HepG2 (cell line): ENCODE data around the gene NUFIP2. TPM values are rescaled to one million over a fixed set of nuclear protein-coding genes. Genes with fewer than 3 reads are reported as not detected.

ENCODE experiments used
- ATAC-seq: fragments of 200-7000 bp; cut with Tn5 transposase; 3 replicates; pipeline ENCODE4 v1.9.1; 2020; ENCODE audit warnings: mild to moderate bottlenecking, moderate library complexity
- BruUV-seq: library from RNA; stranded (reverse); fragments of 400-500 nt; replicated peaks from 2 replicates; lab custom pipeline; 2021; lab: Mats Ljungman, UMichigan
- CTCF ChIA-PET: fragments of 300-600 bp; formaldehyde crosslinking; extraction: SDS; loops from one replicate; lab custom pipeline; 2021; ENCODE audit warnings: low total read pairs, inconsistent platforms, low intra/inter-chr PET ratio; lab: Yijun Ruan, JAX
- POLR2A ChIA-PET: fragments of 350-600 bp; sonication (Branson Sonifier 250); formaldehyde crosslinking; loops from one replicate; lab custom pipeline; 2020; ENCODE audit warnings: antibody characterized with exemption, inconsistent platforms; lab: Yijun Ruan, JAX
- DNase-seq: peaks from one replicate; pipeline ENCODE4 v3.0.0-alpha.2; 2015; ENCODE audit warnings: low spot score
- FAIRE-seq: peaks from 3 replicates; lab custom pipeline; 2011; peaks lifted over from hg19 to GRCh38; lab: Jason Lieb, UNC
- H2AFZ ChIP-seq: one replicate; pipeline ENCODE4 v1.6.1; 2011; ENCODE audit warnings: low read length, inconsistent platforms
- H3K27ac ChIP-seq: fragments of 300-600 bp; 3 replicates; pipeline ENCODE4 v1.8.0; 2011; ENCODE audit warnings: mixed run types, mild to moderate bottlenecking, mixed read lengths, low read length, inconsistent platforms; ENCODE audit not compliant: insufficient read depth; ENCODE audit errors: extremely low read length
- H3K27me3 ChIP-seq, 2 experiments: fragments of 200-600 bp in 1 of 2; 2 replicates in 1 of 2; 3 replicates in 1 of 2; pipeline versions ENCODE4 v1.6.0 to v1.8.0; 2011; ENCODE audit warnings: low read length in 2 of 2, mild to moderate bottlenecking in 2 of 2, moderate library complexity in 2 of 2, inconsistent platforms in 1 of 2; ENCODE audit not compliant: insufficient read depth in 2 of 2, control insufficient read depth in 1 of 2
- H3K36me3 ChIP-seq, 2 experiments: fragments of 200-600 bp in 1 of 2; replicated peaks in 1 of 2; 2 replicates in 1 of 2; 3 replicates in 1 of 2; pipeline versions ENCODE4 v1.5.1 to v1.8.0; 2011; ENCODE audit warnings: low read length in 2 of 2, inconsistent platforms in 1 of 2; ENCODE audit not compliant: insufficient read depth in 2 of 2, control insufficient read depth in 1 of 2
- H3K4me1 ChIP-seq: 2 replicates; pipeline ENCODE4 v1.5.1; 2012; ENCODE audit warnings: low read length, inconsistent platforms; ENCODE audit not compliant: insufficient read depth
- H3K4me2 ChIP-seq: 2 replicates; pipeline ENCODE4 v1.6.0; 2011; ENCODE audit warnings: low read depth, low read length, inconsistent platforms
- H3K4me3 ChIP-seq, 3 experiments: fragments of 200-600 bp in 1 of 3; sonication (generic), shearing (Covaris generic) in 1 of 3; replicated peaks in 1 of 3; 2 replicates each; pipeline ENCODE4 v1.5.1; 2011 to 2016; ENCODE audit warnings: low read length in 3 of 3, inconsistent platforms in 2 of 3, low read depth in 2 of 3, mild to moderate bottlenecking in 2 of 3, control low read depth in 1 of 3, mixed read lengths in 1 of 3; ENCODE audit not compliant: insufficient read depth in 1 of 3
- H3K79me2 ChIP-seq: one replicate; pipeline ENCODE4 v1.6.1; 2011; ENCODE audit warnings: low read length, inconsistent platforms; ENCODE audit not compliant: insufficient read depth
- H3K9ac ChIP-seq: 2 replicates; pipeline ENCODE4 v1.6.0; 2011; ENCODE audit warnings: mild to moderate bottlenecking, low read depth, low read length, inconsistent platforms; ENCODE audit not compliant: insufficient read depth
- H3K9me3 ChIP-seq: 2 replicates; pipeline ENCODE4 v1.5.1; 2012; ENCODE audit warnings: mild to moderate bottlenecking, low read length
- H4K20me1 ChIP-seq: 2 replicates; pipeline ENCODE4 v1.6.0; 2011; ENCODE audit warnings: inconsistent platforms, mild to moderate bottlenecking, low read length, moderate library complexity; ENCODE audit not compliant: insufficient read depth
- ATF5 ChIP-seq: sonication (generic); formaldehyde crosslinking; IDR thresholded peaks from 2 replicates; pipeline ENCODE4 v1.4.0; 2020; ENCODE audit warnings: mild to moderate bottlenecking, low read depth, missing genetic modification reagents
- ETV6 ChIP-seq: sonication (generic); formaldehyde crosslinking; conservative IDR thresholded peaks from 2 replicates; pipeline ENCODE4 v1.4.0; 2020; ENCODE audit warnings: missing genetic modification reagents
- NR3C1 ChIP-seq: sonication (generic); formaldehyde crosslinking; IDR thresholded peaks from 2 replicates; pipeline ENCODE4 v1.4.0; 2020; ENCODE audit warnings: missing genetic modification reagents
- SMARCE1 ChIP-seq: fragments of 450-650 bp; IDR thresholded peaks from 2 replicates; pipeline ENCODE4 v1.6.1; 2017; ENCODE audit warnings: borderline replicate concordance
- SNAPC2 ChIP-seq: sonication (generic); formaldehyde crosslinking; IDR thresholded peaks from 2 replicates; pipeline ENCODE4 v1.8.1; 2022; ENCODE audit warnings: mild to moderate bottlenecking, missing genetic modification reagents
- SP1 ChIP-seq, 2 experiments: fragments of 450-650 bp in 1 of 2; sonication (generic) in 1 of 2; formaldehyde crosslinking in 1 of 2; IDR thresholded peaks; 2 replicates each; pipeline versions ENCODE4 v1.4.0 to v1.6.1; 2016 to 2020; ENCODE audit warnings: missing genetic modification reagents in 1 of 2
- ZBTB43 ChIP-seq: sonication (generic); formaldehyde crosslinking; conservative IDR thresholded peaks from 2 replicates; pipeline ENCODE4 v1.4.0; 2020; ENCODE audit warnings: missing genetic modification reagents
- ZMYM3 ChIP-seq: sonication (generic); formaldehyde crosslinking; IDR thresholded peaks from 2 replicates; pipeline ENCODE4 v1.5.1; 2020; ENCODE audit warnings: mild to moderate bottlenecking, missing genetic modification reagents
- ZNF142 ChIP-seq: sonication (generic); formaldehyde crosslinking; IDR thresholded peaks from 2 replicates; pipeline ENCODE4 v1.4.0; 2020; ENCODE audit warnings: missing genetic modification reagents
- ZNF333 ChIP-seq: sonication (generic); formaldehyde crosslinking; IDR thresholded peaks from 2 replicates; pipeline ENCODE4 v1.4.0; 2020; ENCODE audit warnings: mild to moderate bottlenecking, missing genetic modification reagents, borderline replicate concordance
- ZNF382 ChIP-seq: sonication (generic); formaldehyde crosslinking; IDR thresholded peaks from 2 replicates; pipeline ENCODE4 v1.5.0; 2020; ENCODE audit warnings: missing genetic modification reagents, mild to moderate bottlenecking, borderline replicate concordance
- ZNF552 ChIP-seq: sonication (generic); formaldehyde crosslinking; IDR thresholded peaks from 2 replicates; pipeline ENCODE4 v1.9.0; 2022; ENCODE audit warnings: missing genetic modification reagents, mild to moderate bottlenecking, borderline replicate concordance
- ZNF772 ChIP-seq: sonication (generic); formaldehyde crosslinking; IDR thresholded peaks from 2 replicates; pipeline ENCODE4 v1.5.0; 2020; ENCODE audit warnings: mild to moderate bottlenecking, missing genetic modification reagents
- WGBS: methylation state at CpG from one replicate; pipeline ENCODE4 v1.1.6; 2017; ENCODE audit warnings: low lambda C conversion rate; 5-methylcytosine and 5-hydroxymethylcytosine counted together
- in situ Hi-C: cut with HindIII; loops from 2 replicates; pipeline ENCODE4 v1.10.0; 2017; ENCODE audit warnings: low pct_unique_long_range_greater_than_20kb; ENCODE audit not compliant: extremely low pct_ligation_motif_present
- intact Hi-C: fragments of 100-400 bp; cut with micrococcal nuclease; formaldehyde crosslinking; loops from one replicate; pipeline ENCODE4 v1.10.0; 2022; ENCODE audit not compliant: unreplicated experiment
- polyA plus RNA-seq, 8 experiments: library from polyadenylated mRNA; depleted of rRNA in 3 of 8; stranded (reverse) in 7 of 8; unstranded in 1 of 8; fragments of >200 nt; fragmentation: Illumina TruSeq in 4 of 8; extraction: Trizol in 4 of 8; gene quantifications; 2 replicates each; pipeline versions ENCODE4 v1.2.1 to v1.2.3, GENCODE V29; 2011 to 2016; ENCODE audit warnings: low read depth in 4 of 8, missing spikeins in 1 of 8, mixed read lengths in 1 of 8; ENCODE audit not compliant: insufficient read depth in 1 of 8
- total RNA-seq, 5 experiments: library from RNA; depleted of rRNA; stranded (reverse); fragments of >200 nt; fragmentation: Illumina TruSeq; extraction: Trizol; gene quantifications; 2 replicates each; pipeline ENCODE4 v1.2.3, GENCODE V29; 2016; ENCODE audit warnings: low read depth in 1 of 5

Gene NUFIP2
- total and polyA plus RNA-seq, 2 of the 13 experiments (the other 11 are each of a cell fraction or from before 2014, with no cell fraction given): 10.3 to 30.8 TPM

GRCh38 chr17:29331708-29332085 is 37.7 kb upstream of the NUFIP2 start:
- Histone ChIP-seq H3K9ac (no peak overlapping the region), H3K4me2 (no peak overlapping the region), H3K27ac (no peak overlapping the region), H3K79me2 (no peaks in the 10 kb centered on the region), H2AFZ (no peak overlapping the region), H3K27me3 (peaks cover 0 to 1% of the 10 kb centered on the region in 2 experiments; a peak in 1 of 5 replicates), H3K36me3 (no peaks in the 10 kb centered on the region), H3K4me3 (no peak overlapping the region), H4K20me1 (no peaks in the 10 kb centered on the region), H3K9me3 (no peaks in the 10 kb centered on the region), H3K4me1 (peaks cover 16% of the 10 kb centered on the region)
- CTCF ChIA-PET: no interaction called here
- POLR2A ChIA-PET: interaction anchor here (1.2 kb wide), 1 partner anchor 58 kb away, joined by 3 read pairs; the partner anchor contains the start of gene TAOK1
- FAIRE-seq (no peak), ATAC-seq (no peak), DNase-seq (no peak)
- BruUV-seq: no TSS peak
- WGBS: 29% methylated on average over 1 of the region's 1 CpG
- in situ Hi-C loops (no loop called here), intact Hi-C loops (no loop called here)
- no peak for TF ChIP-seq ZNF382 (CRISPR knock-in tag)
- TF ChIP-seq ZNF333 (CRISPR knock-in tag): no peak
- no peak for TF ChIP-seq ZNF142 (CRISPR knock-in tag)
- TF ChIP-seq ZBTB43 (CRISPR knock-in tag): no peak
- TF ChIP-seq ATF5 (CRISPR knock-in tag): no peak
- no peak for TF ChIP-seq SMARCE1
- no peak for TF ChIP-seq ZMYM3 (CRISPR knock-in tag)
- no peak for TF ChIP-seq SNAPC2 (CRISPR knock-in tag)
- no peak for TF ChIP-seq NR3C1 (CRISPR knock-in tag)
- no peak for TF ChIP-seq ZNF772 (CRISPR knock-in tag)
- TF ChIP-seq SP1 (IDR thresholded peaks at IDR 0.05): no peak
- TF ChIP-seq SP1 (CRISPR knock-in tag; IDR thresholded peaks at IDR 0.05): no peak
- no peak for TF ChIP-seq ETV6 (CRISPR knock-in tag)
- TF ChIP-seq ZNF552 (CRISPR knock-in tag): no peak
